ENCODE data around the gene GK.

Gene GK

GRCh38 chrX:30653415-30654131 is at the start of gene GK:
Gene GK, plus strand, starts transcription at chrX:30653423. Its CDS starts 115 bp downstream, at chrX:30653538.
- TF ChIP-seq CREB1 (IDR thresholded peaks at IDR 0.05; ENCODE audit: low read depth) (no peak), TAF1 (IDR thresholded peaks at IDR 0.05; ENCODE audit: low read depth) (no peak), FOXM1 (IDR thresholded peaks at IDR 0.05; ENCODE audit: borderline replicate concordance, low read depth) (no peak), NFIC (IDR thresholded peaks at IDR 0.05) (no peak), CEBPB (IDR thresholded peaks at IDR 0.05) (no peak), ZBTB7A (IDR thresholded peaks at IDR 0.05; ENCODE audit: low read depth) (no peak), REST (IDR thresholded peaks at IDR 0.05; ENCODE audit: low read depth) (no peak), EGR1 (IDR thresholded peaks at IDR 0.05) (no peak), MAX (IDR thresholded peaks at IDR 0.05) (no peak; the same call in 1 of the 2 replicates), USF1 (IDR thresholded peaks at IDR 0.05) (no peak), EP300 (IDR thresholded peaks at IDR 0.05; ENCODE audit: borderline replicate concordance) (no peak), TEAD4 (IDR thresholded peaks at IDR 0.05) (no peak), TCF12 (IDR thresholded peaks at IDR 0.05; ENCODE audit: low read depth) (no peak), YY1 (IDR thresholded peaks at IDR 0.05; ENCODE audit: low read depth) (no peak), RAD21 (IDR thresholded peaks at IDR 0.05; ENCODE audit: low read depth) (no peak)

GRCh38 chrX:30607155-30607554 is 46.1 kb upstream of the GK start:
- TF ChIP-seq NFIC (IDR thresholded peaks at IDR 0.05) (no peak), USF1 (IDR thresholded peaks at IDR 0.05) (no peak), EP300 (IDR thresholded peaks at IDR 0.05; ENCODE audit: borderline replicate concordance) (no peak)

GRCh38 chrX:30610026-30610425 is 43.2 kb upstream of the GK start:
- no peak for TF ChIP-seq EGR1 (IDR thresholded peaks at IDR 0.05)
- TF ChIP-seq FOXM1 (IDR thresholded peaks at IDR 0.05; ENCODE audit: borderline replicate concordance, low read depth): no peak
- TF ChIP-seq MAX (IDR thresholded peaks at IDR 0.05): no peak
- no peak for TF ChIP-seq ZBTB7A (IDR thresholded peaks at IDR 0.05; ENCODE audit: low read depth)
- TF ChIP-seq CREB1 (IDR thresholded peaks at IDR 0.05; ENCODE audit: low read depth): no peak
- TF ChIP-seq CEBPB (IDR thresholded peaks at IDR 0.05): no peak
- TF ChIP-seq REST (IDR thresholded peaks at IDR 0.05; ENCODE audit: low read depth): no peak
- no peak for TF ChIP-seq NFIC (IDR thresholded peaks at IDR 0.05)
- no peak for TF ChIP-seq TCF12 (IDR thresholded peaks at IDR 0.05; ENCODE audit: low read depth)
- TF ChIP-seq EP300 (IDR thresholded peaks at IDR 0.05; ENCODE audit: borderline replicate concordance): no peak
- TF ChIP-seq YY1 (IDR thresholded peaks at IDR 0.05; ENCODE audit: low read depth): no peak
- TF ChIP-seq USF1 (IDR thresholded peaks at IDR 0.05): no peak
- TF ChIP-seq TAF1 (IDR thresholded peaks at IDR 0.05; ENCODE audit: low read depth): no peak

GRCh38 chrX:30612250-30612655 is 41.0 kb upstream of the GK start:
- no peak for TF ChIP-seq EP300 (IDR thresholded peaks at IDR 0.05; ENCODE audit: borderline replicate concordance)
- TF ChIP-seq CREB1 (IDR thresholded peaks at IDR 0.05; ENCODE audit: low read depth): no peak
- no peak for TF ChIP-seq FOXM1 (IDR thresholded peaks at IDR 0.05; ENCODE audit: borderline replicate concordance, low read depth)
- no peak for TF ChIP-seq NFIC (IDR thresholded peaks at IDR 0.05)
- TF ChIP-seq RAD21 (IDR thresholded peaks at IDR 0.05; ENCODE audit: low read depth): no peak
- no peak for TF ChIP-seq REST (IDR thresholded peaks at IDR 0.05; ENCODE audit: low read depth)
- no peak for TF ChIP-seq EGR1 (IDR thresholded peaks at IDR 0.05)
- no peak for TF ChIP-seq TCF12 (IDR thresholded peaks at IDR 0.05; ENCODE audit: low read depth)
- no peak for TF ChIP-seq YY1 (IDR thresholded peaks at IDR 0.05; ENCODE audit: low read depth)
